WTC11 (cell line): ENCODE results near the gene EMILIN1. TPM values are rescaled to one million over a fixed set of nuclear protein-coding genes. Genes with fewer than 3 reads are reported as not detected.

Experiments used
- ATAC-seq: fragments of 200-7000 bp; cut with Tn5 transposase; 2 replicates; pipeline ENCODE4 v1.10.0; 2021; ENCODE audit warnings: mild to moderate bottlenecking, moderate library complexity
- CTCF ChIA-PET: fragments of 300-600 bp; sonication (Branson Sonifier 250); formaldehyde crosslinking; loops from one replicate; lab custom pipeline; 2021; ENCODE audit warnings: antibody characterized with exemption; lab: Charles Lee
- POLR2A ChIA-PET: fragments of 350-600 bp; sonication (Branson Sonifier 250); formaldehyde crosslinking; loops from one replicate; lab custom pipeline; 2021; ENCODE audit warnings: antibody characterized with exemption; lab: Charles Lee
- DNase-seq: peaks from one replicate; pipeline ENCODE4 v3.0.0; 2021; ENCODE audit warnings: low spot score
- H3K27ac Mint-ChIP-seq: 2 replicates; pipeline ENCODE4 v1.8.0; 2021; ENCODE audit warnings: mixed read lengths
- H3K27me3 Mint-ChIP-seq: 2 replicates; pipeline ENCODE4 v1.8.0; 2021; ENCODE audit warnings: low read depth, mild to moderate bottlenecking, moderate library complexity, mixed read lengths
- H3K36me3 Mint-ChIP-seq: 2 replicates; pipeline ENCODE4 v1.8.0; 2021; ENCODE audit warnings: mixed read lengths
- H3K4me1 Mint-ChIP-seq: 2 replicates; pipeline ENCODE4 v1.8.0; 2022; ENCODE audit warnings: mixed read lengths
- H3K4me3 Mint-ChIP-seq: 2 replicates; pipeline ENCODE4 v1.8.0; 2021; ENCODE audit warnings: mild to moderate bottlenecking, moderate library complexity, mixed read lengths
- H3K9me3 Mint-ChIP-seq: 2 replicates; pipeline ENCODE4 v1.8.0; 2021; ENCODE audit warnings: mixed read lengths
- ATF6 ChIP-seq: sonication (generic); formaldehyde crosslinking; IDR thresholded peaks from 2 replicates; pipeline ENCODE4 v1.8.1; 2023; ENCODE audit warnings: mild to moderate bottlenecking, missing genetic modification reagents
- CDX4 ChIP-seq: fragments of 250-450 bp; sonication (Bioruptor Pico); IDR thresholded peaks from 2 replicates; pipeline ENCODE4 v1.9.0; 2021; ENCODE audit warnings: moderate library complexity, mild to moderate bottlenecking, inconsistent platforms, borderline replicate concordance
- ESRRA ChIP-seq: sonication (generic); formaldehyde crosslinking; IDR thresholded peaks from 2 replicates; pipeline ENCODE4 v1.8.1; 2022; ENCODE audit warnings: mild to moderate bottlenecking, missing genetic modification reagents, borderline replicate concordance
- JAZF1 ChIP-seq: fragments of 250-450 bp; sonication (Bioruptor Pico); IDR thresholded peaks from 2 replicates; pipeline ENCODE4 v1.9.0; 2021; ENCODE audit warnings: moderate library complexity, mild to moderate bottlenecking, inconsistent platforms
- MAX ChIP-seq: sonication (generic); formaldehyde crosslinking; IDR thresholded peaks from 2 replicates; pipeline ENCODE4 v1.8.0; 2022; ENCODE audit warnings: mild to moderate bottlenecking, missing genetic modification reagents
- MXD4 ChIP-seq: fragments of 250-450 bp; sonication (Bioruptor Pico); IDR thresholded peaks from 2 replicates; pipeline ENCODE4 v1.8.0; 2021; ENCODE audit warnings: mild to moderate bottlenecking, moderate library complexity, borderline replicate concordance
- NR1H2 ChIP-seq: sonication (generic); formaldehyde crosslinking; IDR thresholded peaks from 2 replicates; pipeline ENCODE4 v1.9.0; 2021; ENCODE audit warnings: mild to moderate bottlenecking, moderate library complexity, missing genetic modification reagents
- PRDM15 ChIP-seq: sonication (generic); formaldehyde crosslinking; IDR thresholded peaks from 2 replicates; pipeline ENCODE4 v1.8.0; 2022; ENCODE audit warnings: missing genetic modification reagents
- RELA ChIP-seq: sonication (generic); formaldehyde crosslinking; IDR thresholded peaks from 2 replicates; pipeline ENCODE4 v1.8.1; 2022; ENCODE audit warnings: missing genetic modification reagents, mild to moderate bottlenecking, borderline replicate concordance
- RORB ChIP-seq: fragments of 250-450 bp; sonication (Bioruptor Pico); IDR thresholded peaks from 2 replicates; pipeline ENCODE4 v1.9.0; 2021; ENCODE audit warnings: mild to moderate bottlenecking
- SP1 ChIP-seq: sonication (generic); formaldehyde crosslinking; conservative IDR thresholded peaks from 2 replicates; pipeline ENCODE4 v1.8.1; 2022; ENCODE audit warnings: missing genetic modification reagents
- TP53 ChIP-seq: sonication (generic); formaldehyde crosslinking; IDR thresholded peaks from 2 replicates; pipeline ENCODE4 v1.8.1; 2023; ENCODE audit warnings: mild to moderate bottlenecking, missing genetic modification reagents
- USF2 ChIP-seq: sonication (generic); formaldehyde crosslinking; IDR thresholded peaks from 2 replicates; pipeline ENCODE4 v1.8.1; 2023; ENCODE audit warnings: mild to moderate bottlenecking, missing genetic modification reagents, moderate library complexity
- ZBTB43 ChIP-seq: sonication (generic); formaldehyde crosslinking; IDR thresholded peaks from 2 replicates; pipeline ENCODE4 v1.8.1; 2023; ENCODE audit warnings: mild to moderate bottlenecking, missing genetic modification reagents
- ZNF219 ChIP-seq: sonication (generic); formaldehyde crosslinking; IDR thresholded peaks from 2 replicates; pipeline ENCODE4 v1.8.0; 2023; ENCODE audit warnings: missing genetic modification reagents, mild to moderate bottlenecking, borderline replicate concordance
- ZNF232 ChIP-seq: sonication (generic); formaldehyde crosslinking; IDR thresholded peaks from 2 replicates; pipeline ENCODE4 v1.8.0; 2022; ENCODE audit warnings: mild to moderate bottlenecking, missing genetic modification reagents
- ZNF671 ChIP-seq: fragments of 250-450 bp; sonication (Bioruptor Pico); IDR thresholded peaks from 2 replicates; pipeline ENCODE4 v1.8.0; 2021; ENCODE audit warnings: mild to moderate bottlenecking
- total RNA-seq: library from RNA; stranded (reverse); gene quantifications from 3 replicates; pipeline ENCODE4 v1.2.3, GENCODE V29; 2021
- TF ChIP-seq, protein P1 (sequence below): sonication (generic); formaldehyde crosslinking; IDR thresholded peaks from 2 replicates; pipeline ENCODE4 v1.8.1; 2022; ENCODE audit warnings: mild to moderate bottlenecking, moderate library complexity, missing genetic modification reagents
- TF ChIP-seq, protein P2 (sequence below): sonication (generic); formaldehyde crosslinking; IDR thresholded peaks from 2 replicates; pipeline ENCODE4 v1.8.0; 2022; ENCODE audit warnings: mild to moderate bottlenecking, missing genetic modification reagents
- TF ChIP-seq, protein P3 (sequence below): sonication (generic); formaldehyde crosslinking; IDR thresholded peaks from 2 replicates; pipeline ENCODE4 v1.8.0; 2023; ENCODE audit warnings: missing genetic modification reagents

Gene EMILIN1
- total RNA-seq, 1 experiment from 2014 or later, result 3.5 TPM

GRCh38 chr2:27042985-27043634, 35.3 kb upstream of the EMILIN1 start (continued):
- TF ChIP-seq, protein P1, sequence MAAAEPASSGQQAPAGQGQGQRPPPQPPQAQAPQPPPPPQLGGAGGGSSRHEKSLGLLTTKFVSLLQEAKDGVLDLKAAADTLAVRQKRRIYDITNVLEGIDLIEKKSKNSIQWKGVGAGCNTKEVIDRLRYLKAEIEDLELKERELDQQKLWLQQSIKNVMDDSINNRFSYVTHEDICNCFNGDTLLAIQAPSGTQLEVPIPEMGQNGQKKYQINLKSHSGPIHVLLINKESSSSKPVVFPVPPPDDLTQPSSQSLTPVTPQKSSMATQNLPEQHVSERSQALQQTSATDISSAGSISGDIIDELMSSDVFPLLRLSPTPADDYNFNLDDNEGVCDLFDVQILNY (CRISPR knock-in tag), result no peak
- TF ChIP-seq ZNF232 (no peak), JAZF1 (CRISPR knock-in tag) (no peak)
- TF ChIP-seq, all 79 proteins: peak for 0

DNA sequence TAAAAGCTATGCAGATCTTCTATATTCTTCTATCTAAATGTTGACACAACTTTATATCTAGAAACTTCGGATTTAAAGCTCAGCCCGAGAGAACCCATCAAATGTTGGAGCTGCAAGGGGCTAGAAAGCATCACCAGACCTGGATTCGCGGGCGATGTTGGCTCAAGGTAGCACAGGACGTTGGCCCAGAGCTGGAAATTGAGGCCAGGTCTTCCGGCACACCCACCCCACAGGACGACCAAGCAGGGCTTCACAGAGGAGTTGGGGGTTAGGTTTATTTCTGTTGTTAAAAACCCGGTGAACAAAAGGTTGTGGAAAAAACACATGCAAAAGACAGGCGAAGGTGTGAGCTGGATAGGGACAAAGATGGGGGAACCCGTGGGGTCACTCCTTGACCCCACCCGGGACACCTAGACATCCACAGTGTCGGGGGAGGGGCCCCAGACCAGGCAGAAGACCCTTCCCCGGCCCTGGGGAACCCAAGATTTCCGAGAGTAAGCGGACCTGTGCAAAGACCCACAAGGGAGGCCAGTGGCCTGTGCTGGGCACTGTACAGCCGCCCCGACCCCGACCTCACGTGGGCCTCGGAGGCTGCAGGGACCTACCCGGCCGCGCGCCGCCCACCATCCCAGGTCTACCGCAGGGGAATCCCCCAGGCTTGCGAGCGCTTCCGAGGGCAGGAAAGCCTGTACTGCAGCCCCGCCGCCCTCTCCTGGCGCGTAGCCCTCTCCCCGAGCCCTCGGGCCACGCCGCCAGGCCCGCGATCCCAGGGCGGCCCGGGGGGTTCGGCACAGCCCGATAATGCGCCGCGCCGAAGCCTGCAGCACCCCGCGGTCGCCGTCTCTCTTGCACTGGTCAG, 28.8 kb upstream of the EMILIN1 start:
- CTCF ChIA-PET, result interaction anchor here (0.9 to 4.4 kb wide), 18 partner anchors 9 to 254 kb away, joined by 3 to 38 read pairs (median 6); partner anchors contain the start of genes KHK and OST4
- POLR2A ChIA-PET, result interaction anchor here (0.6 to 4.0 kb wide), 9 partner anchors 15 to 1011 kb away, joined by 3 to 27 read pairs (median 5); partner anchors contain the start of genes KHK, OST4 and TMEM214
- Mint-ChIP-seq H3K4me3 (peak overlapping the region; percentile 93), H3K36me3 (peaks cover 6% of the 10 kb centered on the region; the same call in 1 of the 2 replicates), H3K9me3 (peaks cover 3% of the 10 kb centered on the region; the same call in 1 of the 2 replicates), H3K4me1 (peaks cover 12% of the 10 kb centered on the region), H3K27me3 (peaks cover 10% of the 10 kb centered on the region), H3K27ac (peak overlapping the region; percentile 74; the same call in 1 of the 2 replicates)
- peak; percentile 6 for ATAC-seq
- DNase-seq, result no peak
- TF ChIP-seq ZBTB43 (CRISPR knock-in tag) (no peak), CDX4 (CRISPR knock-in tag) (no peak), RELA (no peak), RORB (no peak), MAX (no peak; the same call in 1 of the 2 replicates), ATF6 (CRISPR knock-in tag) (no peak), ESRRA (CRISPR knock-in tag) (peak; percentile 36; the same call in 1 of the 2 replicates), NR1H2 (CRISPR knock-in tag) (no peak), USF2 (CRISPR knock-in tag) (peak; percentile 44; the same call in 1 of the 2 replicates), ZNF219 (CRISPR knock-in tag) (peak; percentile 62; the same call in 1 of the 2 replicates), PRDM15 (CRISPR knock-in tag) (peak; percentile 51; the same call in 1 of the 2 replicates), TP53 (CRISPR knock-in tag) (no peak), SP1 (CRISPR knock-in tag) (0 out of 2 replicates have a peak, but pooled peaks have one; percentile 8), ZNF671 (CRISPR knock-in tag) (0 out of 2 replicates have a peak, but pooled peaks have one; percentile 22), MXD4 (CRISPR knock-in tag) (no peak)
- TF ChIP-seq, protein P2, sequence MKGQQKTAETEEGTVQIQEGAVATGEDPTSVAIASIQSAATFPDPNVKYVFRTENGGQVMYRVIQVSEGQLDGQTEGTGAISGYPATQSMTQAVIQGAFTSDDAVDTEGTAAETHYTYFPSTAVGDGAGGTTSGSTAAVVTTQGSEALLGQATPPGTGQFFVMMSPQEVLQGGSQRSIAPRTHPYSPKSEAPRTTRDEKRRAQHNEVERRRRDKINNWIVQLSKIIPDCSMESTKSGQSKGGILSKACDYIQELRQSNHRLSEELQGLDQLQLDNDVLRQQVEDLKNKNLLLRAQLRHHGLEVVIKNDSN (CRISPR knock-in tag), result peak; percentile 47; the same call in 1 of the 2 replicates
- TF ChIP-seq, protein P3, sequence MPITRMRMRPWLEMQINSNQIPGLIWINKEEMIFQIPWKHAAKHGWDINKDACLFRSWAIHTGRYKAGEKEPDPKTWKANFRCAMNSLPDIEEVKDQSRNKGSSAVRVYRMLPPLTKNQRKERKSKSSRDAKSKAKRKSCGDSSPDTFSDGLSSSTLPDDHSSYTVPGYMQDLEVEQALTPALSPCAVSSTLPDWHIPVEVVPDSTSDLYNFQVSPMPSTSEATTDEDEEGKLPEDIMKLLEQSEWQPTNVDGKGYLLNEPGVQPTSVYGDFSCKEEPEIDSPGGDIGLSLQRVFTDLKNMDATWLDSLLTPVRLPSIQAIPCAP (CRISPR knock-in tag), result peak; percentile 57; the same call in 1 of the 2 replicates
- TF ChIP-seq, protein P1 (CRISPR knock-in tag), result peak; percentile 56; the same call in 1 of the 2 replicates
